Glomerular endothelial cell (primary cell): ENCODE data around the gene AXIN1. TPM values are rescaled to one million over a fixed set of nuclear protein-coding genes. Genes with fewer than 3 reads are reported as not detected.
"Not testable (repeated sequence)": the region's sequence is repeated elsewhere in the genome, so short reads cannot be mapped to it uniquely, and the experiment has no call there.

Experiments used
- DNase-seq: peaks from one replicate; pipeline ENCODE4 v3.0.0-alpha.2; 2011; ENCODE audit warnings: low read depth, low spot score; ENCODE audit errors: extremely low read depth
- total RNA-seq: library from RNA; depleted of rRNA; stranded (reverse); fragments of >200 nt; gene quantifications from 2 replicates; pipeline ENCODE4 v1.2.3, GENCODE V29; 2015

Gene AXIN1
- total RNA-seq, 1 donor from 2014 or later: 28.5 TPM

- DNase-seq: no peak
These were observed 18.5 kb upstream of the AXIN1 start for GRCh38 chr16:370979-371514.

GRCh38 chr16:370443-370842, 17.9 kb upstream of the AXIN1 start, which contains the start of gene MRPL28:
Gene MRPL28, minus strand, starts transcription at chr16:370538. Its CDS starts 320 bp downstream, at chr16:370218.
- no peak for DNase-seq

DNA sequence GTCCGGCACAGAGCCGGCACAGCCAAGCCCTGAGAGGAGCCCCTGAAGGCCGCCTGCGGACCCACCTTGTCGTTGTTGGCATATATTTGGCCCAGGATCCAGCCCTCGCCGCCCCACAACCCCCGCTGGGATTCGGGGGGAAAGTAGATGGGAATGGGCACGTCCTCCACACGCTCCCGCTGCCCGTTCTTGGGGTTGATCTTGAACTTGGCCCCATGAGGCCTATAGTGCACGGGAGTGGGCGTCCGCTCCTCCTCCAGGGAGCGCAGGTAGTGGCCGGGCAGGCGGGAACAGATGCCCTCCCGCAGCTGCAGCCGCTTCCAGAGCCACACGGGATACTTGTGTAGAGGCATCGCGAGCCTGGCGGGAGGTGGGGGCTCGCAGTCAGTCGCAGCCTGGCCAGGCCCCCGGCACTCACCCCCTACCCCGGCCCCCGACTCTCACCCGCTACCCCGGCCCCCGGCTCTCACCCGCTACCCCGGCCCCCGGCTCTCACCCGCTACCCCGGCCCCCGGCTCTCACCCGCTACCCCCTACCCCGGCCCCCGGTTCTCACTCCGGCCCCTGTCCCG, 17.4 kb upstream of the AXIN1 start:
- no peak for DNase-seq

DNA sequence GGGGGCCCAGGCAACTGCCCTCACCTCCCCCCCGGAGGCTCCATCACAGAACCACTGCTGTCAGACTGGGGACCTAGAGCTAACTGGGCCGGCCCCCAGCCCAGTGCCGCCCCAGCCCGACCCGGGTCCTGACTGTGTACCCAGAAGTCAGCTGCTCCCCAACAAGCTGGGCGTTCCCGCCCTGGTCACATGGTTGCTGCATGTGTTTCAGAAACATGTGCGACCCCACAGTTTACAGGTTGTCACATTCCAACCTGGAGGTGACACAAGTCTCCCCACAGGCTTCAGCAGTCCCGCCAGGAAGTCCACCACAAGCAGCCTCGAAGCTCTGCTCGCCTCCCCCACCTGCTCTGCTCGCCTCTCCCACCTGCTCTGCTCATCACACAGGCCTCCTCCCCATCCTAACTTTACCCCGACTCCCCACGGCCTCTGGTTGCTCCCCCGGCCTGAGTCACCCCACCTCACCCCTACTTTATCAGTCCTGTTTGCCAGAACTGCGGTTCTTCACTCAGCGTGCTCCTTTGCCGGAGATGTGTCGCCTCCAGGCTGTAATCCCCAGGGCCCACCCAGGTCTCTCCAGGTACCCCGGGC, 16.8 kb upstream of the AXIN1 start:
- no peak for DNase-seq

- no peak for DNase-seq
These were observed 16.1 kb upstream of the AXIN1 start for GRCh38 chr16:368388-369158.

- DNase-seq: no peak
These were observed 14.9 kb upstream of the AXIN1 start for GRCh38 chr16:367333-367903.

GRCh38 chr16:366476-366875, 14.0 kb upstream of the AXIN1 start:
- DNase-seq: no peak

- DNase-seq: no peak
These were observed 12.3 kb upstream of the AXIN1 start for GRCh38 chr16:364595-365491.

- no peak for DNase-seq
These were observed 11.4 kb upstream of the AXIN1 start for GRCh38 chr16:363766-364490.

DNA sequence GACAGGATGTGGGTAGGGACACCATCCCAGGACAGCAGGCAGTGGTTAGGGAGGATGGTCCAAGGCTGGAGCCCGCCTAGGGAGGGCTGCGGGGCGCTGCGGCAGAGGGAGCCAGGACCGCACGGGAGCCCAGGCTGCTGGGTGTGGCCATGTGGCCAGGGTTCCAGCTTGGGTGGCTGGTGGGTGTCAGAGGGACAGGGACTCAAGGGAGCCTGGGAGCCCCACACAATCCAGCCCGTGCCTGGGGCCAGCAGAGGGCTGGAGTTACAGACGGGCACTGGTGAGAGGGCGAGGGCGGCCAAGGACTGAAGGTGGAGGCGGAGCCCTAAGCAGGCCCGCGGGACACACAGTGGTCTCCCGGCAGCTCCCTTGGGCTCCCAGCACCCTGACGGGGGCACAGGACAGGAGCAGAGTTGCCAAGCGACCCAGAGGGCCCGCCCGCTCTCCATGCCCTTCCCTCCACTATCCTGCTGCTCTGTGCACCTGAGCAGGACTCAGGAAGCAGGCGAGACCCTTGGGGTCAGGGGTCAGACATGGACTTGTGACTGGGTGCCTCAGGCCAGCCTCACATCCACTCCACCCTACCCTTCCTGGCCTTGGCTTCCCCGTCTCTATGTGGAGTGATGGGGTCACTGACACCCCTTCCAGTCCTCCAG, 10.7 kb upstream of the AXIN1 start:
- DNase-seq: no peak

GRCh38 chr16:362702-362999, 10.1 kb upstream of the AXIN1 start:
- not testable (repeated sequence) for DNase-seq

- DNase-seq: no peak
These were observed 9.6 kb upstream of the AXIN1 start for GRCh38 chr16:361872-362701.

GRCh38 chr16:361341-361871, 8.9 kb upstream of the AXIN1 start:
- no peak for DNase-seq

DNA sequence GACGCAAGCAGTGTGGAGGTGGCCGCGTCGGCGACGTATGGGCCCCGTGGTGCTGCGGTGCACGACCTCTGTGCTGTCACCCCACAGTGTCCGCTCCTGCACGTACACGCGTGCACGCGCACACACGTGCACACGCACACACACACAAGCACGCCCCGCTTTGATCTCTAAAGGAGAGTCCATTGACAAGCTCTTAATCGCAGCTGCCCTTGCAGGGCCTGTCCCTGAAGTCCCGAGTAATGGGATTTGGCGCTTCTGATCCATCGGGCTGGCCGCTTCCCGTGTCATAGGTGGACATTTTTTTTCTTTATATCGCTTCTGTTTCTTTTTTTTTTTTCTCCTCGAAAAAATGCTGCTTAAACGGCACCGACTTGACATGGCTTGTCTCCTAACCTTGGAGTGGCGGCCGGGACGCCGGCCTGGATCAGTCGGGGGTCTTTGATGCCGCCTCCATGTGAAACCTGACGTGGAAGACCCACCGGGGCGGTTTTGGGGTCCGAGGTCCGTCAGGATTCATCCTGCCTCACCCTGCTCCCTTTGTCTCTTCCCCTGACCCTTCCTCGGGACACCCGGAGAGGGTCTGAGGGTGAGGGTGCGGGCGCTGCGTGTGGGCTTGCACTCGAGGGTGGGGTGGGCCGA, 8.3 kb upstream of the AXIN1 start:
- DNase-seq: no peak

DNA sequence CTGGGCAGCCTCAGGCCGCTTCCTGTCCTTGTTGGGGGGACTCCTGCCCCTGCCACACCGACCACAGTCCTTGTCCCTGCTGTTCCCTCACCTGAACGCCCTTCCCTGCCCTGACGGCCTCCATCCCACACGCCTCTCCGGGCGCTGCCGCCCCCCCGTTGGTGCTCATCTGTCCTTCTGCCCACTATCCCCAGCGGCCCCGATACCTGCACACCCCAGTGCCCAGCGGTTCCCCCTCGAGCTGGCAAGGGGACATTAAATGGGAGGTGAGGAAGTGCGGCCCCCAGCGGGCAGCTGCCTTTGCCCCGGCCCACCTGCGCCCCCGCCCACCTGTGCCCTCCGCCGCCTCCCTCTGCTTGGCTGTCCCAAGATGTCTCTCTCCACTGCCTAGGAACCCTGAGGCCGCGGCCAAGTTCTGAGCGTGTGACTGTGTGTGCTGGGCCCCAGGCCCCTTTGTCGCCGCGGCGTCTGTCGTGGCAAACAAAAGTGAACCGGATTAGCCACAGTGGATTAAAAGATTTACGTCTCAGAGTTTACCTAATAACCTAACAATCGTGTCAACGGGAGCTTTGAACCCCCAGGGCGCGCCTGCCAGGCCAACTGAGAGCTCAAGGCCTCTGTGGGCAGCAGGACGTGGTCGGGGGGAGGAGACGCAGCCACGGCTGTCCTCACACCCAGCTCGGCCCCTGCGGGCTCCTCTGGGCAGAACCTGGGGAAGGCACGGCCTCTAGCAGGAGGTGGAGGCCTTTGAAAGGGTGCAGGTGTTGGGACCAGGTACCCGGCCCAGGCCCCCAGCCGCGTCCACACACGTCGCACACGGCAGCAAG, 7.6 kb upstream of the AXIN1 start:
- no peak for DNase-seq

DNA sequence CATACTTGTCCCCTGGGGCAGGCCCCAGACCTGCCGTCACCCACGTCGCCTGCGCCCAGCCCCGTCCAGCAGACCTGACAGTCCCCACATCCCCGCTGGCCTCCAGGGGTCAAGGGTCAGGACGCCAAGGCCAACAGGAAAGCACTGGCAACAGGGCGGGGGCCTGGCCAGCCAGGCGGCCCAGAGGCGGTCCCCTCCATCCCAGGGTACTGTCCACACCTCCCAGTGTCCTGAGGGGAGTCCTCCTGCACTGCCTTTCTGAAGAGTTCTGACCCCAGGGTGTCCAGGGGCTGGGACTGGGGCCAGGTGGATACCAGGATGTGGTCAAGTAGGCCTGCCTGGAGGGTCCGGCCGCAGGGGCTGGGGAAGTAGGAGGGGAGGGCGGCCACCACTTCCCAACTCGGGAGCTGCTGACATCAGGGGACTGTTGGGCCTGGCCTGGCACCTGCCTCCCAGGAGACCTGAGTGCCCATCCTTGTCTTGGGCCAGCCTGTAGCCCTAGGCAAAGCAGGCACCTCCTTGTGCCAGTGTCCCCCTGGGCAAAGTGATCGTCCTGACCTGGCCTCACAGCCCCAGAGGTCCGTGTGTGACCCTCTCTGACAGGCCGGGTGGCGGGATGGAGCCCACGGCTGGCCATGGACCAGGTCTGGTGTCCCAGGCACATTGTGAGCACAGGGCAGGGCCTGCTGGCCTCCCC, 6.7 kb upstream of the AXIN1 start:
- DNase-seq: no peak
